Bronchial epithelial cell (primary cell): ENCODE data around the gene HYDIN. TPM values are rescaled to one million over a fixed set of nuclear protein-coding genes. Genes with fewer than 3 reads are reported as not detected.
"Not testable (repeated sequence)": the region's sequence is repeated elsewhere in the genome, so short reads cannot be mapped to it uniquely, and the experiment has no call there.

ENCODE experiments used
- DNase-seq: peaks from one replicate; pipeline ENCODE4 v3.0.0-alpha.2; 2010; ENCODE audit warnings: low read depth
- FAIRE-seq: peaks from 2 replicates; lab custom pipeline; 2011; peaks lifted over from hg19 to GRCh38; lab: Jason Lieb, UNC
- H3K27me3 ChIP-seq: 2 replicates; pipeline ENCODE4 v1.5.1; 2011; ENCODE audit warnings: low read length; ENCODE audit not compliant: control insufficient read depth, insufficient read depth
- H3K36me3 ChIP-seq: 2 replicates; pipeline ENCODE4 v1.5.1; 2011; ENCODE audit warnings: low read length; ENCODE audit not compliant: control insufficient read depth, insufficient read depth
- H3K4me3 ChIP-seq: 2 replicates; pipeline ENCODE4 v1.5.1; 2011; ENCODE audit warnings: mild to moderate bottlenecking, low read depth, low read length, control low read depth
- total RNA-seq: library from RNA; depleted of rRNA; stranded (reverse); fragments of >200 nt; gene quantifications from 2 replicates; pipeline ENCODE4 v1.2.1, GENCODE V29; 2014

HYDIN gene
- total RNA-seq, 1 donor from 2014 or later = 1.3 TPM

DNA sequence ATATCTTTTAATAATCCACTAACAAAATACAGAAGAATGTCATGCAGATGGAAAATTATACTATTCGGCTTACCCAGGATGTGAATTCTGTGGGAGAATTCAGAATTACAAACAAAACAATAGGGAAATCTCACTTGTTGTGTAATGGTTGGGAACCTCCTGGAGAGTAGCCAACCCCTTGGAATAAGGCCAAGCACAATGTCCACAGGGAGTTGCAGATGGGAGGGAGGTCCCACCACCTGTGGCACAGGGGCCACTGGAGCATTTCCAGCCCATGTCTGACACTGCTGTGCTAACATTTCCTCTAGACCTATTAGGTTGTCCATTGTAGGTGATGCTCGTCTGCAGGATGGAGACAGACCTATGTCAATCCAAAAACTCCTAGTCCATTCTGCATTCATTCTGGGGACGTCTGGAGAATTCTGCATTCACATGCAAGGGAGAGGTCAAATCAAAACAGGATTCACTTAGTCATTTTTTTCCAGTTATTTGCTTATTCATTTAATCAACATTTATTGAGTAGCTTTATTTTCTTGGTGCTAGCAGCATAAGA lies 120.8 kb downstream of the HYDIN start:
- H3K36me3 ChIP-seq, H3K27me3 ChIP-seq, DNase-seq, FAIRE-seq, H3K4me3 ChIP-seq: not testable (repeated sequence)

DNA sequence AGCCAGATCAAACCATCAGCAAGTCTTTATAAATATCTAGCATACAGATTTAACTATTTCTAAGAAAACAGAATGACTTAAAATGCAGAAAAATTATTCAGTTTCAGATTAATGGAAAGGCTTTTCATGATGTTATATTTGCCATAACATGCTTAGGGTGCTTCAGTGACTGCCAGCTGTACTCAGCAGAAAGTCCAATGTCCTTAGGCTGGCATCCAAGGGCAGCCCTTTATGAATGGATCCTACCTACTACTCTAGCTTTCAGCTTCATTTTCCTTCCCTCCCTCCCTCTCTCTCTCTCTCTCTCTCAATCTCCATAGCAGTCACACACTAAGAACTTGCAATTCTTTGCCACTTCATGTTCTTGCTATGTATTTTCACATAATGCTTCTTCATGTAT lies 124.6 kb downstream of the HYDIN start:
- not testable (repeated sequence) for H3K36me3 ChIP-seq, DNase-seq, FAIRE-seq, H3K4me3 ChIP-seq, H3K27me3 ChIP-seq

DNA sequence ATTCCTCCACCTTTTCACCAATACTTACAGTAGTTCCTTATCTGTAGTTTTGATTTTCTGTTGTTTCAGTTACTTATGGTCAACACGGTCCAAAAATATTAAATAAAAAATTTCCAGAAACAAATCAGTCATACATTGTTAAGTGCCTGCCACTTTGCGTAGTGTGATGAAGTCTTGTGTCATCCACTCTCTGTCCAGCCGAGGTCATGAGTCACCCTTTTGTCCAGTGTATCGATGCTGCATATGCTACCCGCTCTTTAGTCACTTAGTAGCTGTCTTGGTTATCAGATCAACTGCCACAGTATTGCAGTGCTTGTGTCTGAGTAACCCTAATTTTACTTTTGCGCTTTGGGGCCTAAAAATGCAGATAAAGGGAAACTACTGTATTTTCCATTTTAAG lies 146.9 kb downstream of the HYDIN start:
- H3K4me3 ChIP-seq, H3K27me3 ChIP-seq, H3K36me3 ChIP-seq, DNase-seq, FAIRE-seq: not testable (repeated sequence)

DNA sequence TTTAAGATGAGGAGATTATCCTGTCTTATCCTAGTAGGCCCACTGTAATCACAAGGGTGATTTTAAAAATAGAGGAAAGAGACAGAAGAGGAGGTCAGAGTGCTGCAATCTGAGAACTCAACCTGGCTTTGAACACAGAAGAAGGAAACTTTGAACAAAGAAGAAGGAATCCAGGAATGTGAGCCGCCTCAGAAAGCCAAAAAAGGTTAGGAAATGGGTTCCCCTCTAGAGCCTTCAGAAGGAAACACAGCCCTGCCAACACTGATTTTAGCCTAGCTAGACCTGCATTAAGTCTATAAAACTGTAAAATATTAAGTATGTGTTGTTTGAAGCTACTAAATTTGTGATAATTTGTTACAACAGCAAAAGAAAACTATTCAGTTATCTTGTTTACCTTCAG lies 149.7 kb downstream of the HYDIN start:
- H3K27me3 ChIP-seq, H3K36me3 ChIP-seq, H3K4me3 ChIP-seq, FAIRE-seq, DNase-seq: not testable (repeated sequence)

- not testable (repeated sequence) for H3K36me3 ChIP-seq, H3K4me3 ChIP-seq, H3K27me3 ChIP-seq, DNase-seq, FAIRE-seq
Measured at GRCh38 chr16:71080262-71080661, 150.3 kb downstream of the HYDIN start.

- not testable (repeated sequence) for H3K27me3 ChIP-seq, DNase-seq, H3K4me3 ChIP-seq, FAIRE-seq, H3K36me3 ChIP-seq
Measured at GRCh38 chr16:71070651-71071050, 159.9 kb downstream of the HYDIN start.

DNA sequence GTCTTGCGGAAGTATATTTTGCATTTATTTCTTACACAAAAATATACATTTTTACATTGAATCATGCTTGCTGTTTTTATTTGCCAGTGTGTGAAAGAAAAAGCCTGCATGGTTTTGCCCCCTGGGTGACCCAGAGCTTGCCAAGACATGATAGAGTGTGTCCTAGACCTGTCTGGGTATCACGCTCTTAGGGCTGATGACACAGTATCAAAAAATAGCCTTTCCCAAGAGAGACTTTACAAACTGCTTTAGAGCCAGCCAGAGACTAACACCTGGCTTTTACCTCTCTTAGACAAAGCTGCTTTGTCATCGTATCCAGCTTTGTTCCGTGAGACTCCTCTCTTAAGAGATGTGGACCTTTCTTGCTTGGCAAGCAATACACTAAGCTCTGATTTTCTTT lies 160.7 kb downstream of the HYDIN start:
- DNase-seq = peak; percentile 0
- FAIRE-seq, H3K27me3 ChIP-seq, H3K4me3 ChIP-seq, H3K36me3 ChIP-seq: not testable (repeated sequence)

DNA sequence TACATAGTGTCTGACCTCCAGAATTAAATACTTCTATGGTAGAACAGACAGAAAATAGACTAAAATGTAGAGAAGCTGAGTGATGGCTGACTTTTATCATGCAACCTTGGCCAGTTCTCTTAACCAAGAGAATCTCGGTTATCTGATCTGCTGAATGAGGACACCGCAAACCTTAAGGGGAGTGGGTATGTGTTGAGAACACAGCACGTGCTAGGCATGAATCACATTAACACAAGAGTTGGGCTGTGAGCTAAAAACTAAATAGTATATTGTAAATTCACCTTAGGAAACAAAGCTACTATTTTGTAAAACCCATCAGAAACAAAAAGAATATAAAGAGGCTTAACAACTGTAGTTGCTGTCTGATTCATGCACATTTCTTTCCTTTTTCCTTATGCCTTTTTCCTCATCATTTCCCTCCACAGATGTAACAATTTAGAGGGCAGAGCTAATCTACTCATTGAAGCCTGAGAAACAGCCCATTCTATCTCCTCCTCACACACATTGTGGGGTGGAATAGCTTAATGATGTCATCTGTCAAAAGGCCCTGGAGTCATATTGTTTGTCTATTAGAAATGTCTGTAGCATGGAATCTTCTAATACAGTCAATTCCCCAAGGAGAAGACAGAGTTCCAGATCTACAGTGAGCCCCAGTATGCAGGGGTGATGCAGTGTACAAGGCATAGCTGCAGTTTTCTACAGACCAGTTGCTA lies 176.5 kb downstream of the HYDIN start:
- not testable (repeated sequence) for H3K27me3 ChIP-seq, H3K36me3 ChIP-seq, H3K4me3 ChIP-seq, DNase-seq, FAIRE-seq

- H3K27me3 ChIP-seq, H3K36me3 ChIP-seq, FAIRE-seq, H3K4me3 ChIP-seq, DNase-seq: not testable (repeated sequence)
Measured at GRCh38 chr16:71050307-71050706, 180.2 kb downstream of the HYDIN start.

DNA sequence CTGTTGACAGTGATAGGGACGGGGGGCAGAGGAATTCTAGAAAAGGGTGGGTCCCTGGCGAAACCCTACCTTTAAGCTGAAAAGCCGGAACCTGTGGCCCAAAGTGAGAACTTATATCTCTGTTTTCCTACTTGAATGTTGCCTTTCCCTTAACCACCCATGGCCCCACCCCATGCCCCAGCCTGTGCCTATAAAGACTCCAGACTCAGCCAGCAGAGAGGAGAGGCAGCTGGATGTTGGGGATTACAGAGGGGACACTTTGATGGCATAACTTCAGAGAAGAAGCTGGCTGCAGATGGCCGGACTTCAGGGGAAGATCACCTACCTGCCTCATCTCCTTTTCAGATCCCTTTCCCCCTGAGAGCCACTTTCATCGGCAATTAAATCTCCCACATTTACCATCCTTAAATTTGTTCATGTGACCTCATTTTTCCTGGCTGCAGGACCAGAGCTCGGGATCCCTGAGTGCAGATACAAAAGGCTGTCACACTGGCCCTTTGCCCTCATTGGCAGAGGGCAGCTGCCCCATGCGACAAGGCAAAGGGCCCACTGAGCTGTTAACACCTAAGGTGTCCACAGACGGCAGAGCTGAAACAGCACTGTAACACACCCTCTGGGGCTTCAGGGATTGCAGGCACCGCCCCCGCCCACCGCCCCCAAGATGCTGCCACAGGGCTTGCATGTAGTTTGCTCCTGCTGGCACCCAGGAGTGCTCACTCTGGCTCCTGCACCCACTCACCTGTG lies 191.0 kb downstream of the HYDIN start:
- not testable (repeated sequence) for H3K36me3 ChIP-seq, DNase-seq, H3K4me3 ChIP-seq, H3K27me3 ChIP-seq, FAIRE-seq

- DNase-seq, H3K36me3 ChIP-seq, FAIRE-seq, H3K4me3 ChIP-seq, H3K27me3 ChIP-seq: not testable (repeated sequence)
Measured at GRCh38 chr16:71038421-71038820, 192.1 kb downstream of the HYDIN start.

DNA sequence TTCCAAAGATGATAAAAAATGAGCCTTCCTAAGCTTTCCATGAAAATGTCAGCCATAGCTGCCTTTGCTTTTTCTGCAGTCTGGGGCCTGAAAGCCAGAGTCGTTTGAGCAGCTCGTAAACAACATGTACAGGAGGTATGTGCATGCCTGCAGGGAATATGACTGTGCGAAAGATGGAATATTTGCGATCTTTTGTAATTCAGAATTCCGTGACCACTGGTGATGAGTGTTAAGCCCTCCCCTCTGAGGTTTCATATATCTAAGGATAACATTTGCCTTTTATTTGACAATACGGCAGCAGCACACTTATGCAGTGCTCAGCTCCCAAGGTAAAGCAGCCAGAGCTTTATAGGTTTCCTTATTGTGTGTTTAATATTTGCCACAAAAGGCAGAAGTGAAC lies 192.5 kb downstream of the HYDIN start:
- not testable (repeated sequence) for H3K4me3 ChIP-seq, H3K36me3 ChIP-seq, FAIRE-seq, H3K27me3 ChIP-seq
- peak; percentile 7 for DNase-seq

DNA sequence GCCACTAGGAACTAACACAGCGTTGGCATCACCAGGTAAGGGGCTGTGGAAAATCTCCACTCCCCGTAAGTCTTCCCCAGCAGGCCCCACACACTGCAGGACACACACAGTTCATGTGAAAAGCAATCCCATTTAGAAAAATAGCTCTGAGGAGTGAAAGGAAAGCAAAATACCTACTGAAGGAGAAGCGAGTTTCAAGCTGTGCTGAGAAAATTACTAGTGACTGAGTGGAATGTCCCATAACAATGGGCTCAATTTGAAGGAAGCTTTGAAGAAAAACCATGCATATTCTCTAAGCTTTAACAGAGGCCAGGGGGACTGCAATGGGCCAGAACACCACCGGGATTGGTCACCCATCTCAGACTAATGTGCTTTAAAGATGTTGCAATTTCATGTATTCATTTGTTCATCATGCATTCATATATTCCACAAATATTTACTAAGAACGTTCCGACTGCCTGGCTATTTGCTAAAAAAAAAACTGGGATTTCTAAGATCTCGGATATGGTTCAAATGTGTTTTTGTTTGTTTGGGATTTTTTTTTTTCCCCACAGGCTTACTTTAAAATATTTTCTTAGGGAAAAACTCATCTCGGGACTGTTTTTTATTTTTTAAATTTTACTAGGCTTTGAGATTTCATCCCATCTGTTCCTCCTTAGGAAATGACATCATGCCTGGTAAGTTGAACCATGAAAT lies 202.3 kb downstream of the HYDIN start:
- H3K36me3 ChIP-seq, DNase-seq, H3K4me3 ChIP-seq, FAIRE-seq, H3K27me3 ChIP-seq: not testable (repeated sequence)

GRCh38 chr16:71027511-71027910 lies 203.0 kb downstream of the HYDIN start:
- not testable (repeated sequence) for FAIRE-seq

More at GRCh38 chr16:71027511-71027910, 203.0 kb downstream of the HYDIN start:
- not testable (repeated sequence) for DNase-seq, H3K27me3 ChIP-seq, H3K4me3 ChIP-seq, H3K36me3 ChIP-seq
